ENCODE data around the gene DGKH.

DGKH gene

GRCh38 chr13:42272804-42273175 lies 224.3 kb downstream of the DGKH start:
- Histone ChIP-seq H3K27ac (no peak overlapping the region; the same call in 1 of the 2 replicates), H3K27me3 (ENCODE audit: insufficient read depth, low read depth, severe bottlenecking) (no peaks in the 10 kb centered on the region), H3K9me3 (ENCODE audit: severe bottlenecking) (no peaks in the 10 kb centered on the region), H3K36me3 (no peaks in the 10 kb centered on the region), H3K4me3 (ENCODE audit: low read depth, low read length) (peak overlapping the region; percentile 54)
- DNase-seq, result no peak
- no peak for TF ChIP-seq CTCF (IDR thresholded peaks at IDR 0.05; ENCODE audit: low read depth, low read length)

GRCh38 chr13:42274386-42275097 lies 226.1 kb downstream of the DGKH start:
- no peaks in the 10 kb centered on the region for H3K27me3 ChIP-seq (ENCODE audit: insufficient read depth, low read depth, severe bottlenecking)
- no peaks in the 10 kb centered on the region for H3K36me3 ChIP-seq
- DNase-seq, result no peak
- no peak for TF ChIP-seq CTCF (IDR thresholded peaks at IDR 0.05; ENCODE audit: low read depth, low read length)
- H3K27ac ChIP-seq, result no peak overlapping the region
- H3K9me3 ChIP-seq (ENCODE audit: severe bottlenecking), result no peaks in the 10 kb centered on the region
- no peak overlapping the region for H3K4me3 ChIP-seq (ENCODE audit: low read depth, low read length)

GRCh38 chr13:42275098-42275471 lies 226.6 kb downstream of the DGKH start:
- Histone ChIP-seq H3K4me3 (ENCODE audit: low read depth, low read length) (no peak overlapping the region), H3K27ac (no peak overlapping the region), H3K27me3 (ENCODE audit: insufficient read depth, low read depth, severe bottlenecking) (no peaks in the 10 kb centered on the region), H3K36me3 (no peaks in the 10 kb centered on the region), H3K9me3 (ENCODE audit: severe bottlenecking) (no peaks in the 10 kb centered on the region)
- no peak for DNase-seq
- no peak for TF ChIP-seq CTCF (IDR thresholded peaks at IDR 0.05; ENCODE audit: low read depth, low read length)

- no peaks in the 10 kb centered on the region for H3K27me3 ChIP-seq (ENCODE audit: insufficient read depth, low read depth, severe bottlenecking)
- no peaks in the 10 kb centered on the region for H3K36me3 ChIP-seq
- H3K9me3 ChIP-seq (ENCODE audit: severe bottlenecking), result no peaks in the 10 kb centered on the region
- no peak overlapping the region for H3K4me3 ChIP-seq (ENCODE audit: low read depth, low read length)
- TF ChIP-seq CTCF (IDR thresholded peaks at IDR 0.05; ENCODE audit: low read depth, low read length), result no peak
- DNase-seq, result no peak
- H3K27ac ChIP-seq, result no peak overlapping the region
These were observed 227.1 kb downstream of the DGKH start for GRCh38 chr13:42275506-42275905.

- no peaks in the 10 kb centered on the region for H3K9me3 ChIP-seq (ENCODE audit: severe bottlenecking)
- TF ChIP-seq CTCF (IDR thresholded peaks at IDR 0.05; ENCODE audit: low read depth, low read length), result no peak
- no peaks in the 10 kb centered on the region for H3K27me3 ChIP-seq (ENCODE audit: insufficient read depth, low read depth, severe bottlenecking)
- no peak overlapping the region for H3K27ac ChIP-seq
- no peak for DNase-seq
- no peaks in the 10 kb centered on the region for H3K36me3 ChIP-seq
- no peak overlapping the region for H3K4me3 ChIP-seq (ENCODE audit: low read depth, low read length)
These were observed 228.2 kb downstream of the DGKH start for GRCh38 chr13:42276683-42277082.
